Choroid plexus epithelial cell (primary cell): Measurements from ENCODE around the gene HMGN4.
"Not testable (repeated sequence)": the region's sequence is repeated elsewhere in the genome, so short reads cannot be mapped to it uniquely, and the experiment has no call there.

Experiments used
- DNase-seq: peaks from one replicate; pipeline ENCODE4 v3.0.0-alpha.2; 2010; ENCODE audit warnings: low read depth
- H3K4me3 ChIP-seq: 2 replicates; pipeline ENCODE4 v1.5.1; 2011; ENCODE audit warnings: low read depth, mild to moderate bottlenecking, control low read depth, low read length, moderate library complexity
- TF ChIP-seq, protein P1 (sequence below): conservative IDR thresholded peaks from 2 replicates; pipeline ENCODE4 v1.5.1; 2011; ENCODE audit warnings: low read depth, mild to moderate bottlenecking, control low read depth, inconsistent platforms, low read length, moderate library complexity

Gene HMGN4

DNA sequence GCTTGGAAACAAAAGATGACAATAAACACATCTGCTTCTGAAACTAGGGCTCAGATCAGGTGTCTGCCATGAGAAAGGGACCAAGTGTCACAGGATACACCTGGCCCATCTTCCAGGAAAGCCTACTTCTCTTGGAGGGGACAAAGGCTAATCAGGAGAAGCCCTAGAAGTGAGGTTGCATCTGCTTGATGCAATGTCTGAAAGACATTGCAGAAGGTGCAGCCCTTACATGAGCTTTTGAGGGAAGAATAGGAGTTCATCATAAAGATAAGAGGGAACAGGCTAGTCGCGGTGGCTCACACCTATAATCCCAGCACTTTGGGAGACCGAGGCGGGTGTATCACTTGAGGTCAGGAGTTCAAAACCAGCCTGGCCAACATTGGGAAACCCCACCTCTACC is 40.6 kb upstream of the HMGN4 start:
- no peak for DNase-seq
- H3K4me3 ChIP-seq, result no peak overlapping the region
- TF ChIP-seq, protein P1, sequence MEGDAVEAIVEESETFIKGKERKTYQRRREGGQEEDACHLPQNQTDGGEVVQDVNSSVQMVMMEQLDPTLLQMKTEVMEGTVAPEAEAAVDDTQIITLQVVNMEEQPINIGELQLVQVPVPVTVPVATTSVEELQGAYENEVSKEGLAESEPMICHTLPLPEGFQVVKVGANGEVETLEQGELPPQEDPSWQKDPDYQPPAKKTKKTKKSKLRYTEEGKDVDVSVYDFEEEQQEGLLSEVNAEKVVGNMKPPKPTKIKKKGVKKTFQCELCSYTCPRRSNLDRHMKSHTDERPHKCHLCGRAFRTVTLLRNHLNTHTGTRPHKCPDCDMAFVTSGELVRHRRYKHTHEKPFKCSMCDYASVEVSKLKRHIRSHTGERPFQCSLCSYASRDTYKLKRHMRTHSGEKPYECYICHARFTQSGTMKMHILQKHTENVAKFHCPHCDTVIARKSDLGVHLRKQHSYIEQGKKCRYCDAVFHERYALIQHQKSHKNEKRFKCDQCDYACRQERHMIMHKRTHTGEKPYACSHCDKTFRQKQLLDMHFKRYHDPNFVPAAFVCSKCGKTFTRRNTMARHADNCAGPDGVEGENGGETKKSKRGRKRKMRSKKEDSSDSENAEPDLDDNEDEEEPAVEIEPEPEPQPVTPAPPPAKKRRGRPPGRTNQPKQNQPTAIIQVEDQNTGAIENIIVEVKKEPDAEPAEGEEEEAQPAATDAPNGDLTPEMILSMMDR, result no peak

DNA sequence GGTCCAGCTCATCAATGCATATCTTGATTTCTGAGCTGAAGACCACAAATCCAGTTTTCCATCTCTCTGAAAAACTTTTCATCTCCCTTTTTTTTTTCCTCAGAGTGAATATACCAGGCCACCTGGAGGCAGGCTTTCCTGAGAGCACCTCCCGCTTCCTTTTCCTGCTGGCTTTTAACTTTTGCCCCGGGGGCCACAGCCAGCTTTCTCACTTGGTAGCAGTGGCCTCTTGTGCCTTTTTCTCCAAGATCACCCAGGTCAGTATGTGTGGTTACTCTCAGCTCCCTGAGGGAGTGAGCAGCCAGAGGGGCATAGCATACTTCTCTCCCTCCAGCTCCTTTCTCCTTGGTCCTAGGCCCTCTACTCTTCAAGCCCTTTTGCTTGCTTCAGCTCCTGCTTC is 38.1 kb upstream of the HMGN4 start, which contains the start of gene BTN1A1:
Gene BTN1A1 (plus strand): TSS at position 202 of the 400 bp plus-strand sequence. CDS start 984 bp downstream, outside the sequence.
- TF ChIP-seq, protein P1, result no peak
- no peak for DNase-seq

DNA sequence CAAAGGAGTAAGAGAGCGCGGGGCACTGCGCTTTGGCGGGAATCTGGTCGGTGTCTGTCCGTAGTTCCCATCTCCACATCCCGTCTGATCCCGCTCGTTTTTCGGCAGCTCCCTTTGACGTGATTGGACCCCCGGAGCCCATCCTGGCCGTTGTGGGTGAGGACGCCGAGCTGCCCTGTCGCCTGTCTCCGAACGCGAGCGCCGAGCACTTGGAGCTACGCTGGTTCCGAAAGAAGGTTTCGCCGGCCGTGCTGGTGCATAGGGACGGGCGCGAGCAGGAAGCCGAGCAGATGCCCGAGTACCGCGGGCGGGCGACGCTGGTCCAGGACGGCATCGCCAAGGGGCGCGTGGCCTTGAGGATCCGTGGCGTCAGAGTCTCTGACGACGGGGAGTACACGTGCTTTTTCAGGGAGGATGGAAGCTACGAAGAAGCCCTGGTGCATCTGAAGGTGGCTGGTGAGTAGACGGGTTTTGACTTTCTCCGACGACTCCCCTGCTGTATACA is 36.6 kb upstream of the HMGN4 start:
- TF ChIP-seq, protein P1, result no peak
- peak overlapping the region; percentile 38 for H3K4me3 ChIP-seq
- peak; percentile 8 for DNase-seq

More for the DNA sequence above, 38.1 kb upstream of the HMGN4 start, which contains the start of gene BTN1A1:
- no peak within 1 kb of the TSS for H3K4me3 ChIP-seq

DNA sequence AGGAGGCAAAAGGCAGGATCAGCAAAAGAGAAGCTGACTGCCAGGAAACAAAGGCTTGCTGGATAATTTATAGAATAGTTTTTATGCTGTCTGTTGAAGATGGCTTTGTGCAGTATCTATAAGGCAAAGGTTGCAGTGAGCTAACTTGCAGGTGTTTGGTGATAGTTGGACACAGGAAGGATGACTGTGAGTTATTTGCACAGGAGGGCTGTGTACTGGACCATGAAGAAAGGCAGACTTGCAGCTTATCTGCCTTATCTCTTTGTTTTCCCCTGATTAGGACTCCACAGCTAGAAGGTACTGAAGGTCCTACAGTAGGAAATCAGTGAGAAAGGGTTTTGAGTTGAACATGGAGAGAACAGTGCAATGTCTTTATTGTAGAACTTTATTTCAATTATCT is 36.0 kb upstream of the HMGN4 start:
- TF ChIP-seq, protein P1, result no peak
- no peak overlapping the region for H3K4me3 ChIP-seq
- no peak for DNase-seq

DNA sequence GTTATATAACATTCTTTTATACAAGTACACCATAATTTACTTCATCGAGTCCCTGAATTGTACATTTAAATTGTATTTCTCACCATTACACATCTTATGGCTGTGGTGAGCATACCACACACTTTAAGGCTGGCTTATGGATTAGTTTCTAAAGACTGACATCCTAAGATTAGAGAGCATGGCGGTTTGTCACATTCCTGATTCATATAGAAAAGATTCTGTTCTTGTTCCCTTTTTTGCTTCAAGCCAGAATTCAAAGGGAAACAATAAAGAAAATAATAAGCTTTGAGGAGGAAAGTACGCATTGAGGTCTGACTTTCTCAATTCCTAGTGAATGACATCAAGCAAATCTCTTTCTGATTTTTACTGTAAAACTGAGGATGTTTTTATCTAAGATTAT is 35.5 kb upstream of the HMGN4 start:
- TF ChIP-seq, protein P1, result no peak
- no peak for DNase-seq
- no peak overlapping the region for H3K4me3 ChIP-seq

DNA sequence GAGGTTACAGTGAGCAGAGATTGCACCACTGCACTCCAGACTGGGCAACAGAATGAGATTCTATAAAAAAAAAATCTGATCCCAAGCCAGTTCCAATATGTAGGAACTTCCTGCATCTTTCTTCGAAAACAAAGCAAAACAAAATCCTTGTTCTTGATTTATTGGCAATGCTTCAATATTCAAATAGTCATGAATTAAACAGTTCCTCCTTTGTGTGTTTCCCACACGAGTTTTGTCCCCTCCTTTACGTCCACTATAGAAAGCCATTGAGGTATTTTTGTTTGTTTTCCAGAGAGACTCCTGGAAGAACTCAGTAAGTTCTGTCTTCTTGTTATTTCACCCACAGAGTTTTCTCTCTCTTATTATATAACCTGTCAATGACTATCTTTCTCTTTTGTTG is 30.5 kb upstream of the HMGN4 start:
- no peak overlapping the region for H3K4me3 ChIP-seq
- TF ChIP-seq, protein P1, result no peak
- DNase-seq, result no peak

DNA sequence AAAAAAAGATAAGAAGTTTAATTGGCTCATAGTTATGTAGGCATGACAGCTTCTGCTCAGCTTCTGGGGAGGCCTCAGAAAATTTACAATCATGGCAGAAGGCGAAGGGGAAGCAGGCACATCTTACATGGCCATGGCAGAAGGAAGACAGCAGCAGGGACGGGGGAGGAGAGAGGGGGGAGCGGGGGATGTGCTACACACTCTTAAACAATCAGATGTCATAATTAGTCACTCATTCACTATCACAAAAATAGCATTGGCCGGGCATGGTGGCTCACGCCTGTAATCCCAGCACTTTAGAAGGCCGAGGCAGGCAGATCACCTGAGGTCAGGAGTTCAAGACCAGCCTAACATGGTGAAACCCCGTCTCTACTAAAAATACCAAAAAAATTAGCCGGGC is 27.1 kb upstream of the HMGN4 start:
- not testable (repeated sequence) for H3K4me3 ChIP-seq

DNA sequence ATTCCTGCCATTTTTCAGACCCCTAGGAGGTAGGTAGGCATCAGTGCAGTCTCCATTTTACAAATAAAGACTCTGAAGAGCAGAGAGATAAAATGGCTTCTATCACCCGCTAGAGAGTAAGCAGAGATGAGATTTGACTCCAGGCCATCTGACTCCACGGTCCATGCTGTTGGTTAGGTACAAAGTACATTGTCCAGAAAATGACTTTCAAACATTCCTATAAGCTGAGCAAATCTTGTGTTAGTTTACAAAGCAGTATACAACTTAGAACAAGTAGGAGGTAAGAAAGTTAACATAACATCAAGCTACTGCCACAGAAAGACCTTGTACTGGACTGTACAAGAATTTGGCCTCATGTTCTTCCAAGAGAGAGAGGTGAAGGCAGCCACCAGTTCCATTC is 23.2 kb upstream of the HMGN4 start:
- no peak overlapping the region for H3K4me3 ChIP-seq
- DNase-seq, result peak; percentile 51
- TF ChIP-seq, protein P1, result no peak

More for the DNA sequence above, 27.1 kb upstream of the HMGN4 start:
- not testable (repeated sequence) for DNase-seq
